Measurements from ENCODE around the gene RBMY1J. TPM values are rescaled to one million over a fixed set of nuclear protein-coding genes. Genes with fewer than 3 reads are reported as not detected.
"Not testable (repeated sequence)": the region's sequence is repeated elsewhere in the genome, so short reads cannot be mapped to it uniquely, and the experiment has no call there.

Gene RBMY1J
- not detected for total RNA-seq

GRCh38 chrY:22403110-22403509 is at the start of gene RBMY1J:
Gene RBMY1J, plus strand, starts transcription at chrY:22403410. Its CDS starts 2,038 bp downstream, at chrY:22405448.
- H3K27ac ChIP-seq; DNase-seq; H3K36me3 ChIP-seq; H3K4me1 ChIP-seq; H3K27me3 ChIP-seq; intact Hi-C loops (cut with DNase I; ENCODE audit: low total_unique reads); in situ Hi-C loops (cut with MboI; ENCODE audit: low pct_ligation_motif_present in 1 of 4, low pct_unique_long_range_greater_than_20kb in 1 of 4, low sequenced_read_pairs in 3 of 4); H3K4me3 ChIP-seq; H3K9me3 ChIP-seq: not testable (repeated sequence)
- WGBS, 2 donors (ENCODE audit: low coverage in 1 of 2): no CpG with 5 or more reads among the region's 26 CpGs

- WGBS, 2 donors (ENCODE audit: low coverage in 1 of 2): no CpG with 5 or more reads among the region's 14 CpGs
Observed at GRCh38 chrY:22367416-22367815, 35.8 kb upstream of the RBMY1J start.

GRCh38 chrY:22370623-22371022 is 32.6 kb upstream of the RBMY1J start:
- in situ Hi-C loops (cut with MboI; ENCODE audit: low pct_ligation_motif_present in 1 of 4, low pct_unique_long_range_greater_than_20kb in 1 of 4, low sequenced_read_pairs in 3 of 4): no loop called here
- Histone ChIP-seq H3K27ac (no peak overlapping the region), H3K4me3 (no peak overlapping the region), H3K9me3 (no peaks in the 10 kb centered on the region), H3K27me3 (no peaks in the 10 kb centered on the region), H3K4me1 (no peaks in the 10 kb centered on the region), H3K36me3 (no peaks in the 10 kb centered on the region)
- no peak for TF ChIP-seq POLR2A (IDR thresholded peaks at IDR 0.05)
- no peak for TF ChIP-seq EP300 (IDR thresholded peaks at IDR 0.05; ENCODE audit: low read depth)
- TF ChIP-seq CTCF (IDR thresholded peaks at IDR 0.05): no peak
- TF ChIP-seq POLR2AphosphoS5 (IDR thresholded peaks at IDR 0.05): no peak
- DNase-seq: no peak
- intact Hi-C loops (cut with DNase I; ENCODE audit: low total_unique reads): no loop called here

More at GRCh38 chrY:22367416-22367815, 35.8 kb upstream of the RBMY1J start:
- DNase-seq: no peak
- Histone ChIP-seq H3K27me3 (no peaks in the 10 kb centered on the region), H3K4me1 (no peaks in the 10 kb centered on the region), H3K36me3 (no peaks in the 10 kb centered on the region), H3K9me3 (no peaks in the 10 kb centered on the region), H3K27ac (no peak overlapping the region), H3K4me3 (no peak overlapping the region)
- TF ChIP-seq EP300 (IDR thresholded peaks at IDR 0.05; ENCODE audit: low read depth) (no peak), CTCF (IDR thresholded peaks at IDR 0.05) (no peak), POLR2A (IDR thresholded peaks at IDR 0.05) (no peak), POLR2AphosphoS5 (IDR thresholded peaks at IDR 0.05) (no peak)
- intact Hi-C loops (cut with DNase I; ENCODE audit: low total_unique reads) (no loop called here), in situ Hi-C loops (cut with MboI; ENCODE audit: low pct_ligation_motif_present in 1 of 4, low pct_unique_long_range_greater_than_20kb in 1 of 4, low sequenced_read_pairs in 3 of 4) (no loop called here)

- in situ Hi-C loops (cut with MboI; ENCODE audit: low pct_ligation_motif_present in 1 of 4, low pct_unique_long_range_greater_than_20kb in 1 of 4, low sequenced_read_pairs in 3 of 4): no loop called here
- intact Hi-C loops (cut with DNase I; ENCODE audit: low total_unique reads): no loop called here
Observed at GRCh38 chrY:22373494-22373893, 29.7 kb upstream of the RBMY1J start.

GRCh38 chrY:22444718-22445396 is 41.6 kb downstream of the RBMY1J start:
- H3K27ac ChIP-seq; DNase-seq; H3K9me3 ChIP-seq; intact Hi-C loops (cut with DNase I; ENCODE audit: low total_unique reads); H3K27me3 ChIP-seq; in situ Hi-C loops (cut with MboI; ENCODE audit: low pct_ligation_motif_present in 1 of 4, low pct_unique_long_range_greater_than_20kb in 1 of 4, low sequenced_read_pairs in 3 of 4); H3K36me3 ChIP-seq; H3K4me3 ChIP-seq; H3K4me1 ChIP-seq: not testable (repeated sequence)
- no CpG with 5 or more reads among the region's 8 CpGs for WGBS, 2 donors (ENCODE audit: low coverage in 1 of 2)

More at GRCh38 chrY:22373494-22373893, 29.7 kb upstream of the RBMY1J start:
- TF ChIP-seq POLR2A (IDR thresholded peaks at IDR 0.05): no peak
- TF ChIP-seq EP300 (IDR thresholded peaks at IDR 0.05; ENCODE audit: low read depth): no peak
- no peak for TF ChIP-seq POLR2AphosphoS5 (IDR thresholded peaks at IDR 0.05)
- TF ChIP-seq CTCF (IDR thresholded peaks at IDR 0.05): no peak
- DNase-seq: no peak
- no peaks in the 10 kb centered on the region for H3K36me3 ChIP-seq
- no peaks in the 10 kb centered on the region for H3K9me3 ChIP-seq
- no peaks in the 10 kb centered on the region for H3K27me3 ChIP-seq
- H3K4me1 ChIP-seq: no peaks in the 10 kb centered on the region
- H3K27ac ChIP-seq: no peak overlapping the region
- H3K4me3 ChIP-seq: no peak overlapping the region

- intact Hi-C loops (cut with DNase I; ENCODE audit: low total_unique reads); H3K9me3 ChIP-seq; H3K4me3 ChIP-seq; H3K27me3 ChIP-seq; H3K36me3 ChIP-seq; DNase-seq; H3K4me1 ChIP-seq; in situ Hi-C loops (cut with MboI; ENCODE audit: low pct_ligation_motif_present in 1 of 4, low pct_unique_long_range_greater_than_20kb in 1 of 4, low sequenced_read_pairs in 3 of 4); H3K27ac ChIP-seq: not testable (repeated sequence)
- WGBS, 2 donors (ENCODE audit: low coverage in 1 of 2): no CpG with 5 or more reads among the region's 8 CpGs
Observed at GRCh38 chrY:22455522-22455921, 52.3 kb downstream of the RBMY1J start.

- intact Hi-C loops (cut with DNase I; ENCODE audit: low total_unique reads); in situ Hi-C loops (cut with MboI; ENCODE audit: low pct_ligation_motif_present in 1 of 4, low pct_unique_long_range_greater_than_20kb in 1 of 4, low sequenced_read_pairs in 3 of 4); H3K4me1 ChIP-seq; H3K9me3 ChIP-seq; DNase-seq; H3K27me3 ChIP-seq; H3K36me3 ChIP-seq; H3K27ac ChIP-seq; H3K4me3 ChIP-seq: not testable (repeated sequence)
- no CpG with 5 or more reads among the region's 10 CpGs for WGBS, 2 donors (ENCODE audit: low coverage in 1 of 2)
Observed at GRCh38 chrY:22461962-22462361, 58.8 kb downstream of the RBMY1J start.
